Osteoblast (primary cell): Measurements from ENCODE around the gene PPHLN1. TPM values are rescaled to one million over a fixed set of nuclear protein-coding genes. Genes with fewer than 3 reads are reported as not detected.
A peak's percentile ranks its signal among the peaks of the same experiment; 100 is the strongest.

Source experiments
- DNase-seq: peaks from one replicate; pipeline ENCODE4 v3.0.0; 2011; ENCODE audit warnings: low spot score, mixed read lengths; ENCODE audit not compliant: insufficient read length; ENCODE audit errors: missing footprints
- H2AFZ ChIP-seq: 2 replicates; pipeline ENCODE4 v1.6.0; 2011; ENCODE audit warnings: mild to moderate bottlenecking, low read length
- H3K27ac ChIP-seq: 2 replicates; pipeline ENCODE4 v1.5.1; 2011; ENCODE audit warnings: mild to moderate bottlenecking, low read depth, low read length, moderate library complexity
- H3K27me3 ChIP-seq: 2 replicates; pipeline ENCODE4 v1.6.0; 2012; ENCODE audit warnings: mild to moderate bottlenecking, control low read depth, inconsistent platforms, low read length, moderate library complexity; ENCODE audit not compliant: insufficient read depth
- H3K36me3 ChIP-seq: 2 replicates; pipeline ENCODE4 v1.5.1; 2011; ENCODE audit warnings: mild to moderate bottlenecking, low read length, control low read depth, moderate library complexity; ENCODE audit not compliant: insufficient read depth
- H3K4me1 ChIP-seq: 2 replicates; pipeline ENCODE4 v1.5.1; 2011; ENCODE audit warnings: mild to moderate bottlenecking, low read length, control low read depth, moderate library complexity; ENCODE audit not compliant: insufficient read depth
- H3K4me2 ChIP-seq: 2 replicates; pipeline ENCODE4 v1.6.0; 2011; ENCODE audit warnings: mild to moderate bottlenecking, low read length; ENCODE audit not compliant: insufficient read depth
- H3K4me3 ChIP-seq: fragments of 200-600 bp; sonication (generic); 3 replicates; pipeline ENCODE4 v1.5.1; 2012; ENCODE audit warnings: mild to moderate bottlenecking, low read length, inconsistent platforms; ENCODE audit not compliant: insufficient read depth
- H3K79me2 ChIP-seq: 2 replicates; pipeline ENCODE4 v1.6.0; 2012; ENCODE audit warnings: mild to moderate bottlenecking, low read length, control low read depth, inconsistent platforms; ENCODE audit not compliant: insufficient read depth
- H3K9me3 ChIP-seq: 2 replicates; pipeline ENCODE4 v1.5.1; 2011; ENCODE audit warnings: low read depth, low read length, control low read depth
- H4K20me1 ChIP-seq: 2 replicates; pipeline ENCODE4 v1.6.0; 2012; ENCODE audit warnings: mild to moderate bottlenecking, low read length, control low read depth; ENCODE audit not compliant: insufficient read depth
- total RNA-seq: library from RNA; depleted of rRNA; stranded (reverse); fragments of >200 nt; gene quantifications from 2 replicates; pipeline ENCODE4 v1.2.3, GENCODE V29; 2012
- TF ChIP-seq, protein P1 (sequence below): IDR thresholded peaks from 2 replicates; pipeline ENCODE4 v1.5.1; 2011; ENCODE audit warnings: mild to moderate bottlenecking, low read depth, low read length, moderate library complexity; ENCODE audit errors: extremely low read depth

The PPHLN1 gene
- total RNA-seq, 1 donor, result 70.9 TPM

GRCh38 chr12:42450248-42450647 lies 124.3 kb downstream of the PPHLN1 start:
- Histone ChIP-seq H4K20me1 (no peaks in the 10 kb centered on the region), H2AFZ (no peak overlapping the region), H3K9me3 (no peaks in the 10 kb centered on the region), H3K27ac (peak overlapping the region; percentile 38), H3K4me3 (no peak overlapping the region), H3K4me2 (no peak overlapping the region), H3K27me3 (no peaks in the 10 kb centered on the region), H3K36me3 (no peaks in the 10 kb centered on the region), H3K79me2 (no peaks in the 10 kb centered on the region), H3K4me1 (peaks cover 21% of the 10 kb centered on the region)
- TF ChIP-seq, protein P1, sequence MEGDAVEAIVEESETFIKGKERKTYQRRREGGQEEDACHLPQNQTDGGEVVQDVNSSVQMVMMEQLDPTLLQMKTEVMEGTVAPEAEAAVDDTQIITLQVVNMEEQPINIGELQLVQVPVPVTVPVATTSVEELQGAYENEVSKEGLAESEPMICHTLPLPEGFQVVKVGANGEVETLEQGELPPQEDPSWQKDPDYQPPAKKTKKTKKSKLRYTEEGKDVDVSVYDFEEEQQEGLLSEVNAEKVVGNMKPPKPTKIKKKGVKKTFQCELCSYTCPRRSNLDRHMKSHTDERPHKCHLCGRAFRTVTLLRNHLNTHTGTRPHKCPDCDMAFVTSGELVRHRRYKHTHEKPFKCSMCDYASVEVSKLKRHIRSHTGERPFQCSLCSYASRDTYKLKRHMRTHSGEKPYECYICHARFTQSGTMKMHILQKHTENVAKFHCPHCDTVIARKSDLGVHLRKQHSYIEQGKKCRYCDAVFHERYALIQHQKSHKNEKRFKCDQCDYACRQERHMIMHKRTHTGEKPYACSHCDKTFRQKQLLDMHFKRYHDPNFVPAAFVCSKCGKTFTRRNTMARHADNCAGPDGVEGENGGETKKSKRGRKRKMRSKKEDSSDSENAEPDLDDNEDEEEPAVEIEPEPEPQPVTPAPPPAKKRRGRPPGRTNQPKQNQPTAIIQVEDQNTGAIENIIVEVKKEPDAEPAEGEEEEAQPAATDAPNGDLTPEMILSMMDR, result no peak
- no peak for DNase-seq

- no peak overlapping the region for H2AFZ ChIP-seq
- no peaks in the 10 kb centered on the region for H3K79me2 ChIP-seq
- H3K27ac ChIP-seq, result no peak overlapping the region
- no peaks in the 10 kb centered on the region for H3K27me3 ChIP-seq
- no peak for DNase-seq
- H3K4me1 ChIP-seq, result no peaks in the 10 kb centered on the region
- TF ChIP-seq, protein P1, result no peak
- H3K9me3 ChIP-seq, result no peaks in the 10 kb centered on the region
- peaks cover 17% of the 10 kb centered on the region for H4K20me1 ChIP-seq
- H3K4me2 ChIP-seq, result no peak overlapping the region
- peaks cover 59% of the 10 kb centered on the region for H3K36me3 ChIP-seq
- no peak overlapping the region for H3K4me3 ChIP-seq
Measured at GRCh38 chr12:42458575-42458974, 132.6 kb downstream of the PPHLN1 start.

DNA sequence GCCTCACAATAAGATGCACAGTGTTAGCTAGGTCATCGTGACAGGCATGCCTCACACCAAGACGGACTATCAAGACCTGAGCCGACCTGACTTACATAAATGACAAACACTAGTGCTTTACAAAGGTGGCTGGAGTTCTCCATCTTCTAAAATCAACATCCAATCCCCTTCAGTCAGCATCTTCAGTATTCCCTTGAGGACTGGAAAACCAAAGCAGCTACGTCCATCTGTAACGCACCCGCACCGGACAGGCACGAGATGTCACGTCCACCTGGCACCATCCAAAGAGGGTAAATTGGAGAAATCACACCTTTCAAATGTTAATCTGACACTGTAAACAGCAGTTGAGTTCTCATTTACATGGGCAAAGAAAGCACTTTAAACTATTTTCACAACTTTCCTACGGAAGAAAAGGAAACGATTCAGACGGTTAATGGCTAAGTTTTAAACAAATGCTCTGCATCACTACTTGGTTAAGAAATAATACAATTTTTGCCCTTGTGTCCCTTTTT lies 133.4 kb downstream of the PPHLN1 start:
- TF ChIP-seq, protein P1, result no peak
- DNase-seq, result no peak
- H3K27me3 ChIP-seq, result no peaks in the 10 kb centered on the region
- H3K27ac ChIP-seq, result no peak overlapping the region
- no peak overlapping the region for H3K4me2 ChIP-seq
- no peaks in the 10 kb centered on the region for H3K4me1 ChIP-seq
- no peak overlapping the region for H3K4me3 ChIP-seq
- peaks cover 21% of the 10 kb centered on the region for H4K20me1 ChIP-seq
- H3K9me3 ChIP-seq, result no peaks in the 10 kb centered on the region
- peaks cover 67% of the 10 kb centered on the region for H3K36me3 ChIP-seq
- H2AFZ ChIP-seq, result no peak overlapping the region
- H3K79me2 ChIP-seq, result no peaks in the 10 kb centered on the region

- TF ChIP-seq, protein P1, result no peak
- Histone ChIP-seq H4K20me1 (peaks cover 22% of the 10 kb centered on the region), H3K27ac (no peak overlapping the region), H2AFZ (no peak overlapping the region), H3K4me1 (no peaks in the 10 kb centered on the region), H3K9me3 (no peaks in the 10 kb centered on the region), H3K4me2 (no peak overlapping the region), H3K4me3 (no peak overlapping the region), H3K27me3 (no peaks in the 10 kb centered on the region), H3K79me2 (no peaks in the 10 kb centered on the region), H3K36me3 (peaks cover 82% of the 10 kb centered on the region)
- DNase-seq, result no peak
Measured at GRCh38 chr12:42462486-42462885, 136.5 kb downstream of the PPHLN1 start.
